K562 (cell line): ENCODE data around the gene SLC6A20. TPM values are rescaled to one million over a fixed set of nuclear protein-coding genes. Genes with fewer than 3 reads are reported as not detected.
A peak's percentile ranks its signal among the peaks of the same experiment; 100 is the strongest.

Experiments used
- ATAC-seq: fragments of 200-7000 bp; cut with Tn5 transposase; 3 replicates; pipeline ENCODE4 v1.9.1; 2020; ENCODE audit warnings: moderate library complexity
- BruUV-seq: library from RNA; stranded (reverse); fragments of 400-500 nt; replicated peaks from 2 replicates; lab custom pipeline; 2021; lab: Mats Ljungman, UMichigan
- CTCF ChIA-PET: fragments of 300-600 bp; formaldehyde crosslinking; extraction: SDS; loops from one replicate; lab custom pipeline; 2021; ENCODE audit warnings: low intra/inter-chr PET ratio; lab: Yijun Ruan, JAX
- POLR2A ChIA-PET: fragments of 300-600, 350-650 bp; sonication (Branson Sonifier 250); formaldehyde crosslinking; extraction: SDS; loops from one replicate; lab custom pipeline; 2021; ENCODE audit warnings: antibody characterized with exemption, inconsistent platforms; lab: Yijun Ruan, JAX
- DNase-seq, 4 experiments: peaks; one replicate each; pipeline versions ENCODE4 v3.0.0 to v3.0.0-alpha.2; 2011 to 2018; ENCODE audit warnings: low spot score in 3 of 4, mixed read lengths in 3 of 4; ENCODE audit errors: extremely low read depth in 1 of 4
- FAIRE-seq: peaks from 2 replicates; lab custom pipeline; 2011; peaks lifted over from hg19 to GRCh38; lab: Jason Lieb, UNC
- H2AFZ ChIP-seq: 2 replicates; pipeline ENCODE4 v1.6.0; 2011; ENCODE audit warnings: low read depth, low read length, control low read depth, inconsistent platforms
- H3K27ac ChIP-seq: fragments of 200-600 bp; 3 replicates; pipeline ENCODE4 v1.8.0; 2011; ENCODE audit warnings: low read depth, mild to moderate bottlenecking, control low read depth, inconsistent platforms, low read length, moderate library complexity, mixed read lengths; ENCODE audit errors: extremely low read depth
- H3K27me3 ChIP-seq, 2 experiments: fragments of 300-600 bp in 1 of 2; 2 replicates in 1 of 2; 3 replicates in 1 of 2; pipeline versions ENCODE4 v1.6.0 to v1.8.0; 2011; ENCODE audit warnings: inconsistent platforms in 2 of 2, low read length in 2 of 2, mild to moderate bottlenecking in 1 of 2, mixed read lengths in 1 of 2, moderate library complexity in 1 of 2; ENCODE audit not compliant: control insufficient read depth in 2 of 2, insufficient read depth in 2 of 2
- H3K36me3 ChIP-seq: fragments of 300-600 bp; 3 replicates; pipeline ENCODE4 v1.8.0; 2011; ENCODE audit warnings: mild to moderate bottlenecking, low read length, inconsistent platforms; ENCODE audit not compliant: control insufficient read depth, insufficient read depth
- H3K4me1 ChIP-seq, 2 experiments: fragments of 200-600 bp in 1 of 2; replicated peaks in 1 of 2; 2 replicates in 1 of 2; 3 replicates in 1 of 2; pipeline versions ENCODE4 v1.5.1 to v1.8.0; 2011; ENCODE audit warnings: inconsistent platforms in 2 of 2, low read length in 2 of 2, mild to moderate bottlenecking in 1 of 2, mixed read lengths in 1 of 2, moderate library complexity in 1 of 2; ENCODE audit not compliant: control insufficient read depth in 2 of 2, insufficient read depth in 2 of 2
- H3K4me2 ChIP-seq: 2 replicates; pipeline ENCODE4 v1.6.1; 2011; ENCODE audit warnings: low read length, control low read depth, inconsistent platforms, mixed read lengths; ENCODE audit not compliant: insufficient read depth
- H3K4me3 ChIP-seq: fragments of 200-600 bp; sonication (generic), shearing (Covaris generic); 2 replicates; pipeline ENCODE4 v1.5.1; 2016; ENCODE audit warnings: control low read depth, inconsistent platforms
- H3K79me2 ChIP-seq: fragments of 200-600 bp; 3 replicates; pipeline ENCODE4 v1.8.0; 2011; ENCODE audit warnings: low read length, inconsistent platforms; ENCODE audit not compliant: control insufficient read depth, insufficient read depth
- H3K9ac ChIP-seq, 2 experiments: 2 replicates each; pipeline versions ENCODE4 v1.6.0 to v1.6.1; 2011; ENCODE audit warnings: low read depth in 2 of 2, low read length in 2 of 2, control low read depth in 1 of 2, inconsistent platforms in 1 of 2, mild to moderate bottlenecking in 1 of 2, mixed read lengths in 1 of 2; ENCODE audit not compliant: insufficient read depth in 1 of 2
- H3K9me1 ChIP-seq: one replicate; pipeline ENCODE4 v1.6.0; 2011; ENCODE audit warnings: inconsistent platforms, mild to moderate bottlenecking, low read length, moderate library complexity; ENCODE audit not compliant: control insufficient read depth, insufficient read depth
- H3K9me3 ChIP-seq: replicated peaks from 2 replicates; pipeline ENCODE4 v1.5.1; 2011; ENCODE audit warnings: low read depth, low read length, inconsistent platforms; ENCODE audit not compliant: control insufficient read depth, insufficient read depth
- H4K20me1 ChIP-seq: replicated peaks from 2 replicates; pipeline ENCODE4 v1.6.1; 2011; ENCODE audit warnings: low read length, inconsistent platforms, mixed read lengths; ENCODE audit not compliant: control insufficient read depth, insufficient read depth
- CBX1 ChIP-seq: sonication (generic); IDR thresholded peaks from 2 replicates; pipeline ENCODE4 v1.6.1; 2016; ENCODE audit warnings: antibody characterized with exemption, low read depth, mild to moderate bottlenecking
- ELF2 ChIP-seq: fragments of 250-450 bp; sonication (Bioruptor Pico); IDR thresholded peaks from 2 replicates; pipeline ENCODE4 v1.5.0; 2021; ENCODE audit warnings: mild to moderate bottlenecking
- FOXM1 ChIP-seq, 2 experiments: fragments of 450-650 bp in 1 of 2; sonication (generic) in 1 of 2; formaldehyde crosslinking in 1 of 2; IDR thresholded peaks; 2 replicates each; pipeline versions ENCODE4 v1.6.1 to v1.9.0; 2017 to 2022; ENCODE audit warnings: low read depth in 2 of 2, mild to moderate bottlenecking in 2 of 2, missing genetic modification reagents in 1 of 2, moderate library complexity in 1 of 2
- TSHZ1 ChIP-seq: fragments of 250-450 bp; sonication (Bioruptor Pico); IDR thresholded peaks from 2 replicates; pipeline ENCODE4 v1.4.0; 2020; ENCODE audit warnings: mild to moderate bottlenecking, moderate library complexity
- ZNF140 ChIP-seq: fragments of 250-450 bp; sonication (Bioruptor Pico); IDR thresholded peaks from 2 replicates; pipeline ENCODE4 v1.8.0; 2021; ENCODE audit warnings: moderate library complexity, mild to moderate bottlenecking, inconsistent platforms
- ZNF24 ChIP-seq: fragments of 450-650 bp; IDR thresholded peaks from 2 replicates; pipeline ENCODE4 v1.6.1; 2016
- WGBS: fragments of 100-300 bp; shearing (Covaris generic); methylation state at CpG from one replicate; pipeline ENCODE4 v1.1.6; 2016; ENCODE audit warnings: low coverage, mixed read lengths; ENCODE audit not compliant: insufficient coverage; ENCODE audit errors: missing lambda C conversion rate; 5-methylcytosine and 5-hydroxymethylcytosine counted together
- in situ Hi-C: fragments of 300-500 bp; cut with MboI; formaldehyde crosslinking; loops from 4 replicates; pipeline ENCODE4 v1.15.0; 2018; ENCODE audit warnings: inconsistent platforms, mixed read lengths
- intact Hi-C: fragments of 100-400 bp; cut with micrococcal nuclease; formaldehyde crosslinking; loops from 2 replicates; pipeline ENCODE4 v1.14.2; 2022
- polyA plus RNA-seq, 8 experiments: library from polyadenylated mRNA; depleted of rRNA in 4 of 8; stranded (reverse) in 5 of 8; unstranded in 3 of 8; fragments of >200 nt; fragmentation: Nextera tagmentation in 2 of 8; fragmentation: Illumina TruSeq in 1 of 8; extraction: Ambion mirVana in 2 of 8; extraction: Trizol in 1 of 8; gene quantifications; 2 replicates each; pipeline versions ENCODE4 v1.2.1 to v1.2.3, GENCODE V29; 2011 to 2014; ENCODE audit warnings: inconsistent platforms in 1 of 8, missing spikeins in 1 of 8
- total RNA-seq, 7 experiments: library from RNA; depleted of rRNA in 6 of 7; stranded (reverse); fragments of >200 nt in 6 of 7; fragmentation: Illumina TruSeq in 2 of 7; extraction: Trizol in 2 of 7; gene quantifications; 2 replicates each; pipeline versions ENCODE4 v1.2.1 to v1.2.3, GENCODE V29; 2011 to 2021; ENCODE audit warnings: low replicate concordance in 1 of 7
- TF ChIP-seq, protein P1 (sequence below): fragments of 450-650 bp; IDR thresholded peaks from 2 replicates; pipeline ENCODE4 v1.6.1; 2016; ENCODE audit warnings: antibody characterized with exemption

The SLC6A20 gene
- total and polyA plus RNA-seq, 9 of the 15 experiments (the other 6 are each of a cell fraction or from before 2014, with no cell fraction given), result not detected

DNA sequence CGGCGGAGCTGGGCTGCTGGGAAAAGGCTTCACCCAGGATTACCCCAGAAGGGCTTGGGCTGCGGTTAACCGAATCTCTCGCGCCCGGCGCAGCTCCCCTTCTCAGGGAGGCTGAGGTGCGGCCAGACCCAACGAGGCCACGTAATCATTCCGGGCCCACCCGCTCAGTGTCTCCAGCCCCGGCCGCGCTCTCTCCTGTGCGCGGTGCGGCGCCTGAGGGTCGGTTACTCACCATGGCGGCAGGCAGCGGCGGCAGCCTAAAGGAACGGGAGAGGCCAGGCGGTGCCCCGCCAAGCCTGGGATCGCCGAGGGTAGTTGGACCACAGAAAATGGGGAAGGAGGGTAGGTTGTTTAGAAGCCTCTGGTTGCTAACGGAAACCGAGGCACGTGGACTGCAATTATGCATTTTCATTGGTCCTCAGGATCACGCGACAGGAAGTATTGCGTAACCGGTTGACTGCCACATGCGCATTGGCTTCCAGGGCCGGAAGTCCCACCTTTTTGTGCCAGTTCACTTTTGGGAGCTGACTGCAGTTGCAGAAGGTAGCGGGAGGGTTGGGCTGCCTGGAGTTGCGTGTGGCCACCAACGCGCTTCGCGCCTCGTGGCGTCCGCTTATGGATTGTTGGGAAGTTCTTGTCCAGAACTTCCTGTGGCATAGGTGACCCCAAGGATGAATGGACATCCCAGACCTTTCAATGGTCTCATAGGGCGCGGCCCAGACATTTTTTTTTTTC is 45.6 kb upstream of the SLC6A20 start, which contains the start of gene LZTFL1:
Gene LZTFL1 (minus strand): TSS at position 363 of the 735 bp plus-strand sequence. CDS start 128 bp downstream, at position 235.
- POLR2A ChIA-PET, result interaction anchor here (0.5 to 2.6 kb wide), 8 partner anchors 9 to 1913 kb away, joined by 3 to 10 read pairs (median 4); no protein-coding TSS in a partner anchor
- FAIRE-seq (peak; percentile 92), ATAC-seq (peak; percentile 98), DNase-seq (peak; percentile 85 to 94 (median 90))
- Histone ChIP-seq H3K36me3 (no peaks in the 10 kb centered on the region), H3K9ac (peak within 1 kb of the TSS; percentile 62 to 91), H4K20me1 (no peaks in the 10 kb centered on the region), H2AFZ (peak within 1 kb of the TSS; percentile 94), H3K4me1 (peaks cover 0 to 10% of the 10 kb centered on the region in 2 experiments; a peak in 3 of 5 replicates), H3K4me2 (peak within 1 kb of the TSS; percentile 76), H3K27me3 (no peaks in the 10 kb centered on the region; a peak in 1 of 5 replicates), H3K79me2 (no peaks in the 10 kb centered on the region), H3K4me3 (peak within 1 kb of the TSS; percentile 64), H3K27ac (peak within 1 kb of the TSS; percentile 24; the same call in 1 of the 3 replicates), H3K9me3 (no peaks in the 10 kb centered on the region; the same call in 1 of the 2 replicates), H3K9me1 (no peaks in the 10 kb centered on the region)
- no TSS peak for BruUV-seq
- WGBS, result 19% methylated on average over 49 of the region's 49 CpGs
- CTCF ChIA-PET, result no interaction called here
- in situ Hi-C loops, result no loop called here
- intact Hi-C loops, result no loop called here
- TF ChIP-seq CBX1 (peak; percentile 75; the same call in 1 of the 2 replicates), ZNF140 (no peak), ZNF24 (no peak), FOXM1 (IDR thresholded peaks at IDR 0.05; ENCODE audit: low read depth) (peak; percentile 74), FOXM1 (CRISPR knock-in tag; IDR thresholded peaks at IDR 0.05; ENCODE audit: low read depth) (no peak), TSHZ1 (CRISPR knock-in tag) (no peak), ELF2 (peak; percentile 83)
- TF ChIP-seq, protein P1, sequence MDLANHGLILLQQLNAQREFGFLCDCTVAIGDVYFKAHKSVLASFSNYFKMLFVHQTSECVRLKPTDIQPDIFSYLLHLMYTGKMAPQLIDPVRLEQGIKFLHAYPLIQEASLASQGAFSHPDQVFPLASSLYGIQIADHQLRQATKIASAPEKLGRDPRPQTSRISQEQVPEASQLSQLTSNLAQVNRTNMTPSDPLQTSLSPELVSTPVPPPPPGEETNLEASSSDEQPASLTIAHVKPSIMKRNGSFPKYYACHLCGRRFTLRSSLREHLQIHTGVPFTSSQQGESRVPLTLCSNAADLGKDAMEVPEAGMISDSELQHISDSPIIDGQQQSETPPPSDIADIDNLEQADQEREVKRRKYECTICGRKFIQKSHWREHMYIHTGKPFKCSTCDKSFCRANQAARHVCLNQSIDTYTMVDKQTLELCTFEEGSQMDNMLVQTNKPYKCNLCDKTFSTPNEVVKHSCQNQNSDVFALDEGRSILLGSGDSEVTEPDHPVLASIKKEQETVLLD, result peak; percentile 52; the same call in 1 of the 2 replicates
